ENCODE data around the gene CD48.

GRCh38 chr1:160731990-160732389 lies 20.4 kb upstream of the CD48 start:
- TF ChIP-seq, protein P1, sequence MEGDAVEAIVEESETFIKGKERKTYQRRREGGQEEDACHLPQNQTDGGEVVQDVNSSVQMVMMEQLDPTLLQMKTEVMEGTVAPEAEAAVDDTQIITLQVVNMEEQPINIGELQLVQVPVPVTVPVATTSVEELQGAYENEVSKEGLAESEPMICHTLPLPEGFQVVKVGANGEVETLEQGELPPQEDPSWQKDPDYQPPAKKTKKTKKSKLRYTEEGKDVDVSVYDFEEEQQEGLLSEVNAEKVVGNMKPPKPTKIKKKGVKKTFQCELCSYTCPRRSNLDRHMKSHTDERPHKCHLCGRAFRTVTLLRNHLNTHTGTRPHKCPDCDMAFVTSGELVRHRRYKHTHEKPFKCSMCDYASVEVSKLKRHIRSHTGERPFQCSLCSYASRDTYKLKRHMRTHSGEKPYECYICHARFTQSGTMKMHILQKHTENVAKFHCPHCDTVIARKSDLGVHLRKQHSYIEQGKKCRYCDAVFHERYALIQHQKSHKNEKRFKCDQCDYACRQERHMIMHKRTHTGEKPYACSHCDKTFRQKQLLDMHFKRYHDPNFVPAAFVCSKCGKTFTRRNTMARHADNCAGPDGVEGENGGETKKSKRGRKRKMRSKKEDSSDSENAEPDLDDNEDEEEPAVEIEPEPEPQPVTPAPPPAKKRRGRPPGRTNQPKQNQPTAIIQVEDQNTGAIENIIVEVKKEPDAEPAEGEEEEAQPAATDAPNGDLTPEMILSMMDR (IDR thresholded peaks at IDR 0.05; ENCODE audit: poor library complexity): no peak
- TF ChIP-seq EZH2phosphoT487 (IDR thresholded peaks at IDR 0.05; ENCODE audit: low read depth, severe bottlenecking, unreplicated experiment): no peak
